RWPE1 (cell line): ENCODE measurements around the gene PAXX.

ENCODE experiments used
- CTCF ChIA-PET: fragments of 350-600 bp; sonication (Branson Sonifier 250); formaldehyde crosslinking; extraction: SDS; loops from one replicate; lab custom pipeline; 2021; lab: Yijun Ruan, JAX
- POLR2A ChIA-PET: fragments of 400-600 bp; formaldehyde crosslinking; extraction: SDS; loops from one replicate; lab custom pipeline; 2020; ENCODE audit warnings: antibody characterized with exemption; ENCODE audit not compliant: low non-redundant PET; lab: Yijun Ruan, JAX
- DNase-seq: peaks from one replicate; pipeline ENCODE4 v3.0.0; 2012; ENCODE audit warnings: low spot score
- H3K27ac ChIP-seq: fragments of 450-650 bp; 2 replicates; pipeline ENCODE4 v1.5.1; 2017
- CTCF ChIP-seq: fragments of 450-650 bp; conservative IDR thresholded peaks from 2 replicates; pipeline ENCODE4 v1.5.1; 2017; ENCODE audit warnings: low read depth, mild to moderate bottlenecking

The PAXX gene

GRCh38 chr9:136957901-136958300 lies 34.3 kb upstream of the PAXX start:
- ChIA-PET CTCF (interaction anchor here (1.4 kb wide), 1 partner anchor 71 kb away, joined by 4 read pairs; no protein-coding TSS in a partner anchor), POLR2A (no interaction called here)

GRCh38 chr9:136958473-136958872 lies 33.7 kb upstream of the PAXX start:
- H3K27ac ChIP-seq, result no peak overlapping the region
- DNase-seq, result no peak
- ChIA-PET CTCF (interaction anchor here (1.4 kb wide), 1 partner anchor 71 kb away, joined by 4 read pairs; no protein-coding TSS in a partner anchor), POLR2A (no interaction called here)
- TF ChIP-seq CTCF, result no peak

More at GRCh38 chr9:136957901-136958300, 34.3 kb upstream of the PAXX start:
- no peak for TF ChIP-seq CTCF
- H3K27ac ChIP-seq, result no peak overlapping the region
- DNase-seq, result no peak

- ChIA-PET CTCF (interaction anchor here (1.4 kb wide), 1 partner anchor 70 kb away, joined by 4 read pairs; no protein-coding TSS in a partner anchor), POLR2A (no interaction called here)
- no peak for DNase-seq
- peak overlapping the region; percentile 27; the same call in 1 of the 2 replicates for H3K27ac ChIP-seq
- TF ChIP-seq CTCF, result no peak
Measured at GRCh38 chr9:136958898-136959850, 33.0 kb upstream of the PAXX start.

GRCh38 chr9:136960212-136960937 lies 31.8 kb upstream of the PAXX start:
- POLR2A ChIA-PET, result interaction anchor here (0.5 kb wide), 1 partner anchor 60 kb away, joined by 4 read pairs; no protein-coding TSS in a partner anchor
- no peak for DNase-seq
- TF ChIP-seq CTCF, result no peak
- CTCF ChIA-PET, result interaction anchor here (0.6 kb wide), 1 partner anchor 16 kb away, joined by 3 read pairs; the partner anchor contains the start of gene FBXW5
- H3K27ac ChIP-seq, result peak overlapping the region; percentile 66; the same call in 1 of the 2 replicates

- POLR2A ChIA-PET, result no interaction called here
- CTCF ChIA-PET, result no interaction called here
- DNase-seq, result no peak
- TF ChIP-seq CTCF, result no peak
- H3K27ac ChIP-seq, result peak overlapping the region; percentile 66
Measured at GRCh38 chr9:136960938-136961275, 31.3 kb upstream of the PAXX start.

GRCh38 chr9:136961279-136962065 lies 30.8 kb upstream of the PAXX start:
- POLR2A ChIA-PET, result no interaction called here
- CTCF ChIA-PET, result interaction anchor here (1.1 kb wide), 1 partner anchor 68 kb away, joined by 4 read pairs; no protein-coding TSS in a partner anchor
- TF ChIP-seq CTCF, result no peak
- DNase-seq, result no peak
- peak overlapping the region; percentile 66 for H3K27ac ChIP-seq
